HCT116 (cell line): ENCODE measurements around the gene TOLLIP. TPM values are rescaled to one million over a fixed set of nuclear protein-coding genes. Genes with fewer than 3 reads are reported as not detected.

Source experiments
- ATAC-seq: fragments of 200-7000 bp; cut with Tn5 transposase; 2 replicates; pipeline ENCODE4 v1.9.1; 2020; ENCODE audit warnings: mild to moderate bottlenecking, moderate library complexity
- BruUV-seq: library from RNA; stranded (reverse); fragments of 400-500 nt; replicated peaks from 2 replicates; lab custom pipeline; 2021; lab: Mats Ljungman, UMichigan
- CTCF ChIA-PET: fragments of 300-600 bp; sonication (Branson Sonifier 250); formaldehyde crosslinking; loops from one replicate; lab custom pipeline; 2021; ENCODE audit warnings: antibody characterized with exemption; lab: Charles Lee
- POLR2A ChIA-PET: fragments of 300-600, 350-600 bp; sonication (Branson Sonifier 250); formaldehyde crosslinking; loops from one replicate; lab custom pipeline; 2021; ENCODE audit warnings: antibody characterized with exemption; lab: Charles Lee
- RAD21 ChIA-PET, 2 experiments: fragments of 300-600 bp; sonication (Branson Sonifier 250); formaldehyde crosslinking; loops; one replicate each; lab custom pipeline; 2023; ENCODE audit warnings: low total read pairs in 2 of 2; ENCODE audit not compliant: uncharacterized antibody in 2 of 2, unreplicated experiment in 2 of 2, low non-redundant PET in 1 of 2; lab: Charles Lee
- DNase-seq: peaks from one replicate; pipeline ENCODE4 v3.0.0-alpha.2; 2010; ENCODE audit warnings: low read depth, low spot score
- H2AFZ ChIP-seq: fragments of 200-600 bp; shearing (Covaris generic), sonication (generic); 2 replicates; pipeline ENCODE4 v1.6.1; 2017; ENCODE audit warnings: low read depth, mixed run types, mixed read lengths, antibody characterized with exemption, low read length; ENCODE audit not compliant: poor library complexity, severe bottlenecking
- H3K27ac ChIP-seq: 2 replicates; pipeline ENCODE4 v1.5.1; 2012; ENCODE audit warnings: low read depth, low read length
- H3K27me3 ChIP-seq: fragments of 200-600 bp; sonication (generic); 2 replicates; pipeline ENCODE4 v1.6.1; 2016; ENCODE audit warnings: mixed run types, low read length, mixed read lengths; ENCODE audit not compliant: insufficient read depth
- H3K36me3 ChIP-seq, 2 experiments: fragments of 200-500 bp in 1 of 2; fragments of 200-600 bp in 1 of 2; sonication (Bioruptor generic) in 1 of 2; sonication (generic) in 1 of 2; 2 replicates each; pipeline versions ENCODE4 v1.5.1 to v1.6.1; 2014 to 2016; ENCODE audit warnings: low read length in 2 of 2, inconsistent platforms in 1 of 2, mixed read lengths in 1 of 2, mixed run types in 1 of 2; ENCODE audit not compliant: insufficient read depth in 2 of 2, control insufficient read depth in 1 of 2
- H3K4me1 ChIP-seq, 2 experiments: fragments of 200-600 bp in 1 of 2; sonication (generic) in 1 of 2; 2 replicates each; pipeline versions ENCODE4 v1.5.1 to v1.6.1; 2012 to 2017; ENCODE audit warnings: low read length in 2 of 2, inconsistent platforms in 1 of 2, mild to moderate bottlenecking in 1 of 2, mixed read lengths in 1 of 2, mixed run types in 1 of 2, moderate library complexity in 1 of 2; ENCODE audit not compliant: insufficient read depth in 2 of 2, control insufficient read depth in 1 of 2
- H3K4me2 ChIP-seq: fragments of 200-600 bp; sonication (generic); 2 replicates; pipeline ENCODE4 v1.6.1; 2017; ENCODE audit warnings: mixed run types, low read length, mixed read lengths
- H3K4me3 ChIP-seq, 2 experiments: fragments of 200-600 bp in 1 of 2; sonication (generic) in 1 of 2; replicated peaks in 1 of 2; 2 replicates each; pipeline ENCODE4 v1.5.1; 2011 to 2016; ENCODE audit warnings: low read length in 2 of 2, control low read depth in 1 of 2, low read depth in 1 of 2, mild to moderate bottlenecking in 1 of 2, mixed read lengths in 1 of 2, mixed run types in 1 of 2
- H3K79me2 ChIP-seq: fragments of 200-600 bp; sonication (generic); 2 replicates; pipeline ENCODE4 v1.6.1; 2017; ENCODE audit warnings: mild to moderate bottlenecking, mixed run types, low read length, moderate library complexity, mixed read lengths; ENCODE audit not compliant: insufficient read depth
- H3K9ac ChIP-seq: fragments of 200-600 bp; sonication (generic); 2 replicates; pipeline ENCODE4 v1.6.1; 2016; ENCODE audit warnings: low read length, mixed read lengths
- H3K9me2 ChIP-seq: fragments of 200-600 bp; sonication (generic), shearing (Covaris generic); 2 replicates; pipeline ENCODE4 v1.6.1; 2017; ENCODE audit warnings: mixed run types, mild to moderate bottlenecking, moderate library complexity; ENCODE audit not compliant: insufficient read depth
- H3K9me3 ChIP-seq, 2 experiments: fragments of 200-500 bp in 1 of 2; fragments of 200-600 bp in 1 of 2; sonication (Bioruptor generic) in 1 of 2; sonication (generic) in 1 of 2; 2 replicates each; pipeline ENCODE4 v1.6.1; 2014 to 2017; ENCODE audit warnings: low read length in 2 of 2, mixed read lengths in 2 of 2, inconsistent platforms in 1 of 2, low read depth in 1 of 2, mild to moderate bottlenecking in 1 of 2, mixed run types in 1 of 2, moderate library complexity in 1 of 2; ENCODE audit not compliant: control insufficient read depth in 1 of 2, insufficient read depth in 1 of 2
- H4K20me1 ChIP-seq: fragments of 200-600 bp; sonication (generic), shearing (Covaris generic); 2 replicates; pipeline ENCODE4 v1.6.1; 2017; ENCODE audit warnings: mixed run types, mild to moderate bottlenecking, moderate library complexity; ENCODE audit not compliant: insufficient read depth
- EGR1 ChIP-seq: IDR thresholded peaks from 2 replicates; pipeline ENCODE4 v1.6.1; 2012; ENCODE audit warnings: low read depth
- EZH2phosphoT487 ChIP-seq: fragments of 200-600 bp; IDR thresholded peaks from 2 replicates; pipeline ENCODE4 v1.6.1; 2018; ENCODE audit warnings: antibody characterized with exemption, borderline replicate concordance
- RAD21 ChIP-seq: IDR thresholded peaks from 2 replicates; pipeline ENCODE4 v1.6.1; 2012; ENCODE audit warnings: low read depth, mild to moderate bottlenecking
- ZFX ChIP-seq: fragments of 450-650 bp; IDR thresholded peaks from 2 replicates; pipeline ENCODE4 v1.6.1; 2017
- intact Hi-C: fragments of 100-400 bp; cut with micrococcal nuclease; formaldehyde crosslinking; loops from 2 replicates; pipeline ENCODE4 v1.10.0; 2022
- total RNA-seq: library from RNA; stranded (reverse); gene quantifications from one replicate; pipeline ENCODE4 v1.2.1, GENCODE V29; 2021; ENCODE audit not compliant: unreplicated experiment
- TF ChIP-seq, protein P1 (sequence below): IDR thresholded peaks from 2 replicates; pipeline ENCODE4 v1.6.1; 2011; ENCODE audit warnings: mild to moderate bottlenecking, low read length, moderate library complexity; ENCODE audit not compliant: insufficient replicate concordance; ENCODE audit errors: extremely low read depth
- TF ChIP-seq, protein P2 (sequence below), 3 experiments: fragments of 200-600 bp in 1 of 3; sonication (generic) in 1 of 3; IDR thresholded peaks in 2 of 3; conservative IDR thresholded peaks in 1 of 3; 2 replicates each; pipeline ENCODE4 v1.5.1; 2012 to 2017; ENCODE audit warnings: low read depth in 2 of 3, low read length in 2 of 3, antibody characterized with exemption in 1 of 3, borderline replicate concordance in 1 of 3, control low read depth in 1 of 3, mild to moderate bottlenecking in 1 of 3, mixed read lengths in 1 of 3, mixed run types in 1 of 3, moderate library complexity in 1 of 3; ENCODE audit not compliant: insufficient read depth in 1 of 3

TOLLIP gene
- total RNA-seq, 1 experiment from 2014 or later = 28.5 TPM

DNA sequence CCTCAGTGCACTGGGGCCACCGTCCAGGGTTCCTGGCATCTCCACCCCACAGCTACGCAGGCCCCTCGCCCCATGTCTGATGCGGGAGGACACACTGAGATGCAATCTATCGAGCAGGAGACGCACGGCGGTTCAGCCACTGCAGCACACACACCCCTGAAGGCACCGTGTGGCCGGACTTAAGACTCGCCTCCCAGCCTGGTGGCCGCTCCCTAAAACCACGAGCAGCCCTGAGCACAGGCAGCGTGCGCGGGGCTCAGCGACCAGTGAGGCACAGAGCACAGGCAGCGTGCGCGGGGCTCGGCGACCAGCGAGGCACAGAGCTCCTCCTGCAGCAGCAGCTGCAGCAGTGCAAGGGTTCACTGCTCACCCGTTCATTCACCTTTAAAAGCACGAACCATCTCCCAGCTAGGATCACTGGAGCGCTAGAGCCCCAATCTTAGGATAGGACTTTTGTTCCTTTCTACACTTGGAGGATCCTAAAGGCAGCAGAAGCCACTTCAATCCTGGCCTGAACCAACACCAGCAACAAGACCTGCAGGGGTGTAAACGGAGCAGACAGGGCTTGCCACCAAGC is 31.4 kb downstream of the TOLLIP start (continued):
- TF ChIP-seq, protein P1, sequence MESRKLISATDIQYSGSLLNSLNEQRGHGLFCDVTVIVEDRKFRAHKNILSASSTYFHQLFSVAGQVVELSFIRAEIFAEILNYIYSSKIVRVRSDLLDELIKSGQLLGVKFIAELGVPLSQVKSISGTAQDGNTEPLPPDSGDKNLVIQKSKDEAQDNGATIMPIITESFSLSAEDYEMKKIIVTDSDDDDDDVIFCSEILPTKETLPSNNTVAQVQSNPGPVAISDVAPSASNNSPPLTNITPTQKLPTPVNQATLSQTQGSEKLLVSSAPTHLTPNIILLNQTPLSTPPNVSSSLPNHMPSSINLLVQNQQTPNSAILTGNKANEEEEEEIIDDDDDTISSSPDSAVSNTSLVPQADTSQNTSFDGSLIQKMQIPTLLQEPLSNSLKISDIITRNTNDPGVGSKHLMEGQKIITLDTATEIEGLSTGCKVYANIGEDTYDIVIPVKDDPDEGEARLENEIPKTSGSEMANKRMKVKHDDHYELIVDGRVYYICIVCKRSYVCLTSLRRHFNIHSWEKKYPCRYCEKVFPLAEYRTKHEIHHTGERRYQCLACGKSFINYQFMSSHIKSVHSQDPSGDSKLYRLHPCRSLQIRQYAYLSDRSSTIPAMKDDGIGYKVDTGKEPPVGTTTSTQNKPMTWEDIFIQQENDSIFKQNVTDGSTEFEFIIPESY = no peak
- TF ChIP-seq ZFX (no peak), EGR1 (no peak), EZH2phosphoT487 (no peak)

DNA sequence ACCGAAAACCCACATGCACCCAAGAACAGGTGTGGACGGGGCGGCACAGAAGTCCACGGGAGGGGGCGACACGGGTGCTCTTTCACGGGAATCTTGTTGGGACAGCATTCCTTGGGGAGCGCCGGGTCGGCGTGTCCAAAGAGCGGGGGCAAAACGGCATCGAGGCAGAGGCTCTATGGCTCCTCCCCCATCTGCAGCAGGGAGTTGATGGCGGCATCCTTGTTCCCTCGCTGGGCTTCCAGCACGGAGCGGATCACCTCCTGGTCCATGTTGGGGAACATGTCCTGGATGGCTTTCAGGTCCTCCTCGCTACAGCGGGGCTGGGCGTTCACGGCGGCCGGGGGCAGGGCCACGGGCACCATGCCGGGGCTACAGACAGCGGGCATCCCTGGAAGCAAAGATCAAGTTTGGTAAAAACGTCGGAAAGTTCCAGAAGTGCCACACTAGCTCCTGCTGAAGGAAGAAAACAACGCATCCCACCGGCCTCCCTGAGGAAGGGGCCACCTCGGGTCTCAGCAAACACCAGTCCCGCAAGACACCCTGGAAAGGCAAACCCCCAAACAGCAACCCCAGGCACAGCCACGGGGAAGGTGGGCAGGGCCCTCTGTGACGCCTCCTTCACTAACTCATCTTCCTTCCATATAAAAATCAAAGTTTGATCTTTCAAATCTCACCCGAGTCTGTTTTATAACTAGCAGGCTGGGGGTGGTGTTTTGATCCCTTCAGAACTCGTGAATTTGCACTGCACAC is 32.4 kb downstream of the TOLLIP start:
- Histone ChIP-seq H3K9ac (no peak overlapping the region), H3K36me3 (no peaks in the 10 kb centered on the region), H3K9me3 (no peaks in the 10 kb centered on the region), H3K27ac (no peak overlapping the region), H3K4me2 (no peak overlapping the region), H3K9me2 (no peaks in the 10 kb centered on the region), H4K20me1 (no peaks in the 10 kb centered on the region), H2AFZ (no peak overlapping the region), H3K4me3 (no peak overlapping the region), H3K4me1 (no peaks in the 10 kb centered on the region), H3K79me2 (no peaks in the 10 kb centered on the region), H3K27me3 (no peaks in the 10 kb centered on the region)
- TF ChIP-seq, protein P2, sequence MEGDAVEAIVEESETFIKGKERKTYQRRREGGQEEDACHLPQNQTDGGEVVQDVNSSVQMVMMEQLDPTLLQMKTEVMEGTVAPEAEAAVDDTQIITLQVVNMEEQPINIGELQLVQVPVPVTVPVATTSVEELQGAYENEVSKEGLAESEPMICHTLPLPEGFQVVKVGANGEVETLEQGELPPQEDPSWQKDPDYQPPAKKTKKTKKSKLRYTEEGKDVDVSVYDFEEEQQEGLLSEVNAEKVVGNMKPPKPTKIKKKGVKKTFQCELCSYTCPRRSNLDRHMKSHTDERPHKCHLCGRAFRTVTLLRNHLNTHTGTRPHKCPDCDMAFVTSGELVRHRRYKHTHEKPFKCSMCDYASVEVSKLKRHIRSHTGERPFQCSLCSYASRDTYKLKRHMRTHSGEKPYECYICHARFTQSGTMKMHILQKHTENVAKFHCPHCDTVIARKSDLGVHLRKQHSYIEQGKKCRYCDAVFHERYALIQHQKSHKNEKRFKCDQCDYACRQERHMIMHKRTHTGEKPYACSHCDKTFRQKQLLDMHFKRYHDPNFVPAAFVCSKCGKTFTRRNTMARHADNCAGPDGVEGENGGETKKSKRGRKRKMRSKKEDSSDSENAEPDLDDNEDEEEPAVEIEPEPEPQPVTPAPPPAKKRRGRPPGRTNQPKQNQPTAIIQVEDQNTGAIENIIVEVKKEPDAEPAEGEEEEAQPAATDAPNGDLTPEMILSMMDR (IDR thresholded peaks at IDR 0.05 in 2 of 3, conservative IDR thresholded peaks at IDR 0.05 in 1 of 3; ENCODE audit: borderline replicate concordance in 1 of 3, insufficient read depth in 1 of 3, low read depth in 2 of 3, low read length in 2 of 3) = no peak
- TF ChIP-seq RAD21 = no peak
- BruUV-seq = no TSS peak
- intact Hi-C loops = no loop called here
- ChIA-PET POLR2A (no interaction called here), RAD21 (no interaction called here), CTCF (no interaction called here)
- DNase-seq (no peak), ATAC-seq (no peak)
